ENCODE measurements around the gene DPEP2.

DPEP2 gene

GRCh38 chr16:67963292-67963661, 36.0 kb downstream of the DPEP2 start:
- FAIRE-seq: no peak
- TF ChIP-seq POLR2A (IDR thresholded peaks at IDR 0.05; ENCODE audit: low read depth, low read length): no peak
- no peak for DNase-seq (ENCODE audit: insufficient read length, low spot score)

- DNase-seq (ENCODE audit: insufficient read length, low spot score) (no peak), FAIRE-seq (no peak)
- no peak for TF ChIP-seq POLR2A (IDR thresholded peaks at IDR 0.05; ENCODE audit: low read depth, low read length)
Measured at GRCh38 chr16:67962135-67962534, 37.1 kb downstream of the DPEP2 start.

GRCh38 chr16:67961551-67961957, 37.7 kb downstream of the DPEP2 start:
- TF ChIP-seq POLR2A (IDR thresholded peaks at IDR 0.05; ENCODE audit: low read depth, low read length): no peak
- no peak for DNase-seq (ENCODE audit: insufficient read length, low spot score)
- no peak for FAIRE-seq

- DNase-seq (ENCODE audit: insufficient read length, low spot score) (peak; percentile 60), FAIRE-seq (no peak)
- TF ChIP-seq POLR2A (IDR thresholded peaks at IDR 0.05; ENCODE audit: low read depth, low read length): no peak
Measured at GRCh38 chr16:67959536-67960329, 39.6 kb downstream of the DPEP2 start.

GRCh38 chr16:67957622-67958021, 41.7 kb downstream of the DPEP2 start:
- DNase-seq (ENCODE audit: insufficient read length, low spot score) (no peak), FAIRE-seq (no peak)
- no peak for TF ChIP-seq POLR2A (IDR thresholded peaks at IDR 0.05; ENCODE audit: low read depth, low read length)

- DNase-seq (ENCODE audit: insufficient read length, low spot score): no peak
- no peak for TF ChIP-seq POLR2A (IDR thresholded peaks at IDR 0.05; ENCODE audit: low read depth, low read length)
- FAIRE-seq: no peak
Measured at GRCh38 chr16:67954421-67955196, 44.7 kb downstream of the DPEP2 start.

GRCh38 chr16:67953641-67954375, 45.5 kb downstream of the DPEP2 start:
- DNase-seq (ENCODE audit: insufficient read length, low spot score) (no peak), FAIRE-seq (no peak)
- TF ChIP-seq POLR2A (IDR thresholded peaks at IDR 0.05; ENCODE audit: low read depth, low read length): no peak

- FAIRE-seq: no peak
- DNase-seq (ENCODE audit: insufficient read length, low spot score): no peak
- no peak for TF ChIP-seq POLR2A (IDR thresholded peaks at IDR 0.05; ENCODE audit: low read depth, low read length)
Measured at GRCh38 chr16:67951485-67951884, 47.8 kb downstream of the DPEP2 start.

- no peak for DNase-seq (ENCODE audit: insufficient read length, low spot score)
- FAIRE-seq: no peak
- no peak for TF ChIP-seq POLR2A (IDR thresholded peaks at IDR 0.05; ENCODE audit: low read depth, low read length)
Measured at GRCh38 chr16:67950335-67950843, 48.9 kb downstream of the DPEP2 start.

GRCh38 chr16:67949645-67950044, 49.6 kb downstream of the DPEP2 start:
- DNase-seq (ENCODE audit: insufficient read length, low spot score) (no peak), FAIRE-seq (no peak)
- TF ChIP-seq POLR2A (IDR thresholded peaks at IDR 0.05; ENCODE audit: low read depth, low read length): no peak

- FAIRE-seq: no peak
- no peak for TF ChIP-seq POLR2A (IDR thresholded peaks at IDR 0.05; ENCODE audit: low read depth, low read length)
Measured at GRCh38 chr16:67948015-67948414, 51.3 kb downstream of the DPEP2 start.

GRCh38 chr16:67946966-67947558, 52.2 kb downstream of the DPEP2 start:
- no peak for FAIRE-seq
- TF ChIP-seq POLR2A (IDR thresholded peaks at IDR 0.05; ENCODE audit: low read depth, low read length): no peak
- no peak for DNase-seq (ENCODE audit: insufficient read length, low spot score)

More at GRCh38 chr16:67948015-67948414, 51.3 kb downstream of the DPEP2 start:
- no peak for DNase-seq (ENCODE audit: insufficient read length, low spot score)

- no peak for DNase-seq (ENCODE audit: insufficient read length, low spot score)
- TF ChIP-seq POLR2A (IDR thresholded peaks at IDR 0.05; ENCODE audit: low read depth, low read length): no peak
- no peak for FAIRE-seq
Measured at GRCh38 chr16:67946128-67946569, 53.1 kb downstream of the DPEP2 start.

All from H54 (cell line).